Measurements from ENCODE around the gene CEP152. TPM values are rescaled to one million over a fixed set of nuclear protein-coding genes. Genes with fewer than 3 reads are reported as not detected.

Gene CEP152
- total RNA-seq, 1 donor from 2014 or later = 4.2 TPM

DNA sequence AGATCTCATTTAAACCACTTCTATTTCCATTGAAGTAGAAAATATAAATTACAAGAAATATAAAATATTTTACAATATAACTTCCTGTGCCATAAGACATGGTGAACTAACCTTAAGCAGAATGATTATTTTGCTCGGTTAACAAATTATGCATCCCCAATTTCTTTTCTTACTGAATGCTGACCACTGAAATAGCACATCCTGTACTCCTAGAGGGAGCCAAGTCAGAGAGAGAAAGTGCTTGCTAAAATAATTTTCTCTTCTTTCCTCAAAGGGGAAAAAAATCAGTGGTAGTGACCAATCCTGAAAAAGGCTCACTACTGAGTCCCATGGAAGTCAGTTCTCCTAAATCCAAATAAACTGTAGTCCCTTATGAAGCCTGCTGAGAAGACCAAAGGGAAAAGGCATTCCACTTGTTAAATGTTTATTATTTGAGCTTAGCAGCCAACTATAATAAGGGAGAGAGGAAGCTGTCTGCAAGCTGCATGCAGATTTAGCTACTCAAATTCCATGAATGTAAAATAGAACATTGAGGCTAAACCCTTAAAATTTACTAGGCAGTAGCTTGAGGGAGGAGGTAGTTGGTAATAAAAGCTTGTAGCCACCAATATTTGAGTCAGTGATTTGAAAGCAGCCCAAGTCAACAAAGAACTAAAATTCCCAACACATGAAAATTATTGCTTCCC, 33.1 kb downstream of the CEP152 start:
- Mint-ChIP-seq H3K4me3 (ENCODE audit: unreplicated experiment) (no peak overlapping the region), H3K36me3 (ENCODE audit: low read depth, unreplicated experiment) (peaks cover 1% of the 10 kb centered on the region), H3K27ac (ENCODE audit: unreplicated experiment) (no peak overlapping the region), H3K27me3 (ENCODE audit: low read depth, unreplicated experiment) (no peaks in the 10 kb centered on the region), H3K9me3 (ENCODE audit: unreplicated experiment) (no peaks in the 10 kb centered on the region), H3K4me1 (ENCODE audit: low read depth, unreplicated experiment) (peaks cover 17% of the 10 kb centered on the region)
- peak; percentile 9 for FAIRE-seq
- Histone ChIP-seq H3K9me3 (ENCODE audit: insufficient read depth, low read depth, low read length) (no peaks in the 10 kb centered on the region), H3K9ac (ENCODE audit: low read length) (no peak overlapping the region), H3K27me3 (ENCODE audit: insufficient read depth, low read length) (no peaks in the 10 kb centered on the region), H3K79me2 (ENCODE audit: insufficient read depth, low read length) (no peaks in the 10 kb centered on the region), H2AFZ (ENCODE audit: low read depth, low read length) (no peak overlapping the region), H3K36me3 (ENCODE audit: insufficient read depth, low read length) (peaks cover 5% of the 10 kb centered on the region), H3K4me2 (ENCODE audit: low read length) (no peak overlapping the region), H3K4me1 (ENCODE audit: insufficient read depth, low read length) (peaks cover 3% of the 10 kb centered on the region), H3K4me3 (ENCODE audit: insufficient read depth, low read depth, low read length) (no peak overlapping the region), H4K20me1 (ENCODE audit: insufficient read depth, low read length) (no peaks in the 10 kb centered on the region), H3K27ac (ENCODE audit: low read depth, low read length) (peak overlapping the region; percentile 13)
- peak; percentile 22 for DNase-seq (ENCODE audit: low read depth)
- TF ChIP-seq EZH2 (IDR thresholded peaks at IDR 0.05; ENCODE audit: insufficient read depth, low read length) (no peak), CTCF (IDR thresholded peaks at IDR 0.05; ENCODE audit: insufficient read depth, low read depth, low read length) (no peak)

GRCh38 chr15:48775546-48775945, 35.3 kb downstream of the CEP152 start:
- H3K79me2 ChIP-seq (ENCODE audit: insufficient read depth, low read length) = no peaks in the 10 kb centered on the region
- H2AFZ ChIP-seq (ENCODE audit: low read depth, low read length) = no peak overlapping the region
- TF ChIP-seq CTCF (IDR thresholded peaks at IDR 0.05; ENCODE audit: insufficient read depth, low read depth, low read length) = no peak
- TF ChIP-seq EZH2 (IDR thresholded peaks at IDR 0.05; ENCODE audit: insufficient read depth, low read length) = no peak
- H4K20me1 ChIP-seq (ENCODE audit: insufficient read depth, low read length) = no peaks in the 10 kb centered on the region
- peaks cover 3% of the 10 kb centered on the region for H3K4me1 ChIP-seq (ENCODE audit: insufficient read depth, low read length)
- H3K4me3 Mint-ChIP-seq (ENCODE audit: unreplicated experiment) = no peak overlapping the region
- H3K4me2 ChIP-seq (ENCODE audit: low read length) = no peak overlapping the region
- H3K4me3 ChIP-seq (ENCODE audit: insufficient read depth, low read depth, low read length) = no peak overlapping the region
- H3K9ac ChIP-seq (ENCODE audit: low read length) = no peak overlapping the region
- no peaks in the 10 kb centered on the region for H3K27me3 ChIP-seq (ENCODE audit: insufficient read depth, low read length)
- no peak overlapping the region for H3K27ac Mint-ChIP-seq (ENCODE audit: unreplicated experiment)
- no peak for DNase-seq (ENCODE audit: low read depth)
- H3K27ac ChIP-seq (ENCODE audit: low read depth, low read length) = no peak overlapping the region
- peaks cover 6% of the 10 kb centered on the region for H3K36me3 ChIP-seq (ENCODE audit: insufficient read depth, low read length)
- H3K36me3 Mint-ChIP-seq (ENCODE audit: low read depth, unreplicated experiment) = no peaks in the 10 kb centered on the region
- no peaks in the 10 kb centered on the region for H3K9me3 ChIP-seq (ENCODE audit: insufficient read depth, low read depth, low read length)
- peaks cover 17% of the 10 kb centered on the region for H3K4me1 Mint-ChIP-seq (ENCODE audit: low read depth, unreplicated experiment)
- no peaks in the 10 kb centered on the region for H3K27me3 Mint-ChIP-seq (ENCODE audit: low read depth, unreplicated experiment)
- FAIRE-seq = no peak
- no peaks in the 10 kb centered on the region for H3K9me3 Mint-ChIP-seq (ENCODE audit: unreplicated experiment)

DNA sequence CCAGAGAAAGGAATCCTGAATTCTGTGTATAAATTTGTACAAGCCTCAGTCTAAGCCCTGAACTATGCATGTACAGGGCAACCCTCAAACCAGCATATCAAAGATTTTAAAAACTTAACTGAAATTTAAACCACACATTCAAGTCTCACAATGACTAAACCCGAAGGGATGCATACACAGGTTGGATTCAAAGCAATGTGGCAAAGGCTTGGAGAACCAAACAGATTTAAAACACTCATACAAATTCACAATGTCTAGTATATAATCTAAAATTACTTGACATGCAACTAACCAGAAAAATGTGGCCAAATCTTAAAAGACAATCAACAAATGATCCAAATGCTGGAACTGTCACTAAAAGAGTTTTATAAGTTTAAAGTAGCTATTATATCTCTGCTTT, 36.4 kb downstream of the CEP152 start:
- H3K4me1 Mint-ChIP-seq (ENCODE audit: low read depth, unreplicated experiment) = peaks cover 17% of the 10 kb centered on the region
- peak; percentile 69 for DNase-seq (ENCODE audit: low read depth)

More for the DNA sequence above, 36.4 kb downstream of the CEP152 start:
- Histone ChIP-seq H4K20me1 (ENCODE audit: insufficient read depth, low read length) (no peaks in the 10 kb centered on the region), H3K4me2 (ENCODE audit: low read length) (peak overlapping the region; percentile 33), H3K36me3 (ENCODE audit: insufficient read depth, low read length) (peaks cover 6% of the 10 kb centered on the region), H3K4me1 (ENCODE audit: insufficient read depth, low read length) (peaks cover 3% of the 10 kb centered on the region), H3K9ac (ENCODE audit: low read length) (no peak overlapping the region), H3K27me3 (ENCODE audit: insufficient read depth, low read length) (no peaks in the 10 kb centered on the region), H3K9me3 (ENCODE audit: insufficient read depth, low read depth, low read length) (no peaks in the 10 kb centered on the region), H3K27ac (ENCODE audit: low read depth, low read length) (no peak overlapping the region), H3K79me2 (ENCODE audit: insufficient read depth, low read length) (no peaks in the 10 kb centered on the region), H3K4me3 (ENCODE audit: insufficient read depth, low read depth, low read length) (no peak overlapping the region), H2AFZ (ENCODE audit: low read depth, low read length) (no peak overlapping the region)
- FAIRE-seq = no peak
- no peaks in the 10 kb centered on the region for H3K27me3 Mint-ChIP-seq (ENCODE audit: low read depth, unreplicated experiment)
- H3K27ac Mint-ChIP-seq (ENCODE audit: unreplicated experiment) = no peak overlapping the region
- H3K36me3 Mint-ChIP-seq (ENCODE audit: low read depth, unreplicated experiment) = no peaks in the 10 kb centered on the region
- H3K4me3 Mint-ChIP-seq (ENCODE audit: unreplicated experiment) = no peak overlapping the region
- H3K9me3 Mint-ChIP-seq (ENCODE audit: unreplicated experiment) = no peaks in the 10 kb centered on the region
- no peak for TF ChIP-seq EZH2 (IDR thresholded peaks at IDR 0.05; ENCODE audit: insufficient read depth, low read length)
- TF ChIP-seq CTCF (IDR thresholded peaks at IDR 0.05; ENCODE audit: insufficient read depth, low read depth, low read length) = no peak

Data from astrocyte (in vitro differentiated cells and primary cell).